Esophagus muscularis mucosa (tissue), 4 donors: ENCODE measurements around the gene SPATA31A6. TPM values are rescaled to one million over a fixed set of nuclear protein-coding genes. Genes with fewer than 3 reads are reported as not detected.

Source experiments
- small RNA-seq, 3 donors: library from RNA; depleted of rRNA; stranded (forward); fragments of <200 nt; gene quantifications; one replicate each; pipeline ENCODE3, GENCODE V24; 2016
- total RNA-seq, 4 donors: library from RNA; depleted of rRNA; stranded (reverse); fragments of >200 nt; gene quantifications; one replicate each; pipeline versions ENCODE4 v1.1.0 to v1.2.1, GENCODE V29; 2016

The SPATA31A6 gene
- total RNA-seq, 4 donors from 2014 or later: not detected

Small RNAs within 50 kb of the gene (small RNA-seq; reads per million reads assigned to genes)
- 0 reads per million in 3 donors for gene AL445584.3

Other genes with a start within 250 kb of the SPATA31A6 start
- 10 to 100 TPM; 60.5 to 81.4 (median 66.0) TPM for gene CNTNAP3B, start 54.2 kb upstream of the SPATA31A6 start, total RNA-seq